Mesothelial cell of epicardium (in vitro differentiated cells): ENCODE results near the gene STXBP3. TPM values are rescaled to one million over a fixed set of nuclear protein-coding genes. Genes with fewer than 3 reads are reported as not detected.

Experiments
- DNase-seq, 2 experiments: peaks; one replicate each; pipeline ENCODE4 v3.0.0; 2021; ENCODE audit warnings: low spot score in 2 of 2; ENCODE audit not compliant: unreplicated experiment in 2 of 2
- H3K27ac Mint-ChIP-seq: 2 replicates; pipeline ENCODE4 v1.8.0; 2021; ENCODE audit warnings: mixed read lengths
- H3K27me3 Mint-ChIP-seq: 2 replicates; pipeline ENCODE4 v1.8.0; 2021; ENCODE audit warnings: low read depth, mixed read lengths
- H3K36me3 Mint-ChIP-seq: 2 replicates; pipeline ENCODE4 v1.8.0; 2021; ENCODE audit warnings: mixed read lengths
- H3K4me1 Mint-ChIP-seq: 2 replicates; pipeline ENCODE4 v1.8.0; 2021; ENCODE audit warnings: mixed read lengths
- H3K4me3 Mint-ChIP-seq: 2 replicates; pipeline ENCODE4 v1.8.0; 2021; ENCODE audit warnings: mild to moderate bottlenecking, moderate library complexity, mixed read lengths
- H3K9me3 Mint-ChIP-seq: 2 replicates; pipeline ENCODE4 v1.8.0; 2021; ENCODE audit warnings: mixed read lengths
- total RNA-seq: library from RNA; stranded (reverse); gene quantifications from 3 replicates; pipeline ENCODE4 v1.2.1, GENCODE V29; 2021
- TF ChIP-seq, protein P1 (sequence below): fragments of 200-600 bp; sonication (generic); IDR thresholded peaks from one replicate; pipeline ENCODE4 v1.5.0; 2021; ENCODE audit warnings: antibody characterized with exemption; ENCODE audit not compliant: unreplicated experiment

Gene STXBP3
- total RNA-seq, 1 donor from 2014 or later = 43.1 TPM

DNA sequence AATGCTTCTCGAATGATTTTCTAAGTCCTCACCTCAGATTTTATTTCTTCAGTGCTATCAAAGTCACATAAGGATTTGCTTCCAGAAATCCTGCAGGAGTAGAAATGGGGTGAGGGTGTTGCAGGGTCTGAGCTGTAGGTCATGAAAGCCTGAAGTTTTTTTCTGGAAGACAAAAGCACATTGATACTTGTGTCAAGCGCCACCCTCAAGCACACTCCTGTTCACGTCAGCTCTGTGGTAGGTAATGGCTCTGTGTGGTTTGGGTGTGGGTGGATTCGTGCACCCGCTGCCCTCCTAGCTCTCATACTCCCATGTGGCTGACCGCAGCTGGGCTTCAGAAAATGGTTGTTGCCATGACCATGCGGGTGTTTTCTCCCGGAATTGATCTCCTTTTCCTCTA lies 70.5 kb downstream of the STXBP3 start:
- Mint-ChIP-seq H3K27me3 (no peaks in the 10 kb centered on the region), H3K36me3 (no peaks in the 10 kb centered on the region), H3K4me1 (peaks cover 25% of the 10 kb centered on the region), H3K9me3 (no peaks in the 10 kb centered on the region), H3K27ac (peak overlapping the region; percentile 93), H3K4me3 (no peak overlapping the region)
- DNase-seq = no peak
- TF ChIP-seq, protein P1, sequence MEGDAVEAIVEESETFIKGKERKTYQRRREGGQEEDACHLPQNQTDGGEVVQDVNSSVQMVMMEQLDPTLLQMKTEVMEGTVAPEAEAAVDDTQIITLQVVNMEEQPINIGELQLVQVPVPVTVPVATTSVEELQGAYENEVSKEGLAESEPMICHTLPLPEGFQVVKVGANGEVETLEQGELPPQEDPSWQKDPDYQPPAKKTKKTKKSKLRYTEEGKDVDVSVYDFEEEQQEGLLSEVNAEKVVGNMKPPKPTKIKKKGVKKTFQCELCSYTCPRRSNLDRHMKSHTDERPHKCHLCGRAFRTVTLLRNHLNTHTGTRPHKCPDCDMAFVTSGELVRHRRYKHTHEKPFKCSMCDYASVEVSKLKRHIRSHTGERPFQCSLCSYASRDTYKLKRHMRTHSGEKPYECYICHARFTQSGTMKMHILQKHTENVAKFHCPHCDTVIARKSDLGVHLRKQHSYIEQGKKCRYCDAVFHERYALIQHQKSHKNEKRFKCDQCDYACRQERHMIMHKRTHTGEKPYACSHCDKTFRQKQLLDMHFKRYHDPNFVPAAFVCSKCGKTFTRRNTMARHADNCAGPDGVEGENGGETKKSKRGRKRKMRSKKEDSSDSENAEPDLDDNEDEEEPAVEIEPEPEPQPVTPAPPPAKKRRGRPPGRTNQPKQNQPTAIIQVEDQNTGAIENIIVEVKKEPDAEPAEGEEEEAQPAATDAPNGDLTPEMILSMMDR = no peak

DNA sequence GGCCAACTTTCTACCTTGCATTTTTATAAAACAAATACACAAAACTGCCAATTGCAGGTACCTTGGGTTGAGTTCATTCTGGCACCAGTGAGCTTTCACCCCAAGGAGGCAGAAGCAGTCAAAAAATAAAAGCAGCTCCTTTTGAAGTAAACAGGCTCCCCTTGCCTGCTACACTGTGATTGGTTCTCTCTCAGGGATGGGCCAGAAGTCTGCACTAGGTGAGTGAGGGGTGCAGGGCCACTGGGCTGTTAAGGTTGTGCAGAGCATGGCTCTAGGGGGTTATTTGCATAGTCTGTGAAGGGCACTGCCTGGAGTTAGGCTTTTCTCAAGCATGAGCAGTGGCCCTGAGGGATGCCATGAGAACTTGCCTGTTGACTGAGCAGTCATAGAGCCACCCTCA lies 71.3 kb downstream of the STXBP3 start:
- TF ChIP-seq, protein P1 = no peak
- Mint-ChIP-seq H3K36me3 (no peaks in the 10 kb centered on the region), H3K9me3 (no peaks in the 10 kb centered on the region), H3K27me3 (no peaks in the 10 kb centered on the region), H3K4me1 (peaks cover 25% of the 10 kb centered on the region), H3K27ac (no peak overlapping the region), H3K4me3 (no peak overlapping the region)
- DNase-seq = no peak

GRCh38 chr1:108819878-108820277 lies 73.4 kb downstream of the STXBP3 start:
- Mint-ChIP-seq H3K4me1 (peaks cover 18% of the 10 kb centered on the region), H3K27ac (no peak overlapping the region), H3K4me3 (no peak overlapping the region), H3K36me3 (no peaks in the 10 kb centered on the region), H3K9me3 (peaks cover 2% of the 10 kb centered on the region), H3K27me3 (no peaks in the 10 kb centered on the region)
- TF ChIP-seq, protein P1 = no peak
- no peak for DNase-seq

GRCh38 chr1:108823632-108824031 lies 77.2 kb downstream of the STXBP3 start:
- Mint-ChIP-seq H3K9me3 (peaks cover 4% of the 10 kb centered on the region), H3K27me3 (no peaks in the 10 kb centered on the region), H3K27ac (no peak overlapping the region), H3K4me1 (peaks cover 7% of the 10 kb centered on the region), H3K36me3 (no peaks in the 10 kb centered on the region), H3K4me3 (no peak overlapping the region)
- DNase-seq = no peak
- TF ChIP-seq, protein P1 = no peak

GRCh38 chr1:108824051-108824450 lies 77.6 kb downstream of the STXBP3 start:
- TF ChIP-seq, protein P1 = no peak
- no peak overlapping the region for H3K4me3 Mint-ChIP-seq
- no peaks in the 10 kb centered on the region for H3K36me3 Mint-ChIP-seq
- no peak overlapping the region for H3K27ac Mint-ChIP-seq
- peaks cover 4% of the 10 kb centered on the region for H3K9me3 Mint-ChIP-seq
- H3K4me1 Mint-ChIP-seq = peaks cover 8% of the 10 kb centered on the region
- H3K27me3 Mint-ChIP-seq = no peaks in the 10 kb centered on the region
- DNase-seq = no peak

DNA sequence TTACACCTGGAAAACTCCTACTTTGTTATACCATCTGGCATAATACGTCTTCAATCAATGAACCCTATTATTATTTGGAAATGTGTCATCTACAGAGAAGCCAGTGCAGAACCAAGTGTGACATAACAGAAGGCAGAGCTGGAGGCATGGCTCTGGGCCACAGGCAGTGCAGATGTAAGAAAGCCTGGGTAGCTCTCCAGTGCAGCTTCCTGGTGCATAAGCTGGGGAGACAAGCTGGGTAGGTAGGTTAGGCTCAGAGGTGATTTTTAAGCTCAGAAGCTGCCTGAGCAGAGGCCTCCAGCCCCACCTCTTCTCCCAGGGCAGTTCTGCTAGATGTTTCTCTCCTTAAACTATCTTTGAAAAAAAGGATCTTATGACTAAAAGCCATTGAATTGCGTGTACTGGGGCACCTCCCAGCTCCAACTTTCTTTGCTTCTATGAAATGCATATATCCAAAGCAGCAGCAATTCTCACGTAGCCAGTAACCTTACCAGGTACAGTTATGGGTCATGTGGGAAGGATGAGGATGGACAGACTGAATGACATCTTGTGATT lies 79.7 kb downstream of the STXBP3 start:
- Mint-ChIP-seq H3K27me3 (no peaks in the 10 kb centered on the region), H3K4me3 (no peak overlapping the region), H3K4me1 (peaks cover 12% of the 10 kb centered on the region), H3K27ac (no peak overlapping the region), H3K9me3 (peaks cover 4% of the 10 kb centered on the region), H3K36me3 (no peaks in the 10 kb centered on the region)
- TF ChIP-seq, protein P1 = no peak
- no peak for DNase-seq
